SK-N-MC (cell line): ENCODE data around the gene MYD88.

ENCODE experiments used
- DNase-seq: peaks from one replicate; pipeline ENCODE4 v3.0.0-alpha.2; 2011; ENCODE audit warnings: low read depth, low spot score
- H3K27ac ChIP-seq: fragments of 200-600 bp; sonication (generic); 2 replicates; pipeline ENCODE4 v1.5.1; 2016; ENCODE audit warnings: mixed run types
- H3K36me3 ChIP-seq: fragments of 200-600 bp; sonication (generic); 2 replicates; pipeline ENCODE4 v1.6.1; 2017; ENCODE audit warnings: antibody characterized with exemption, low read length, mixed read lengths; ENCODE audit not compliant: insufficient read depth
- H3K4me3 ChIP-seq: fragments of 200-600 bp; sonication (generic); 2 replicates; pipeline ENCODE4 v1.5.1; 2016
- H3K9ac ChIP-seq: fragments of 200-600 bp; sonication (generic); 2 replicates; pipeline ENCODE4 v1.8.0; 2017; ENCODE audit warnings: mixed run types, mixed read lengths; ENCODE audit not compliant: insufficient read length
- H3K9me3 ChIP-seq: fragments of 200-600 bp; sonication (generic); 2 replicates; pipeline ENCODE4 v1.6.1; 2017; ENCODE audit warnings: low read depth, mild to moderate bottlenecking, antibody characterized with exemption, low read length, moderate library complexity, mixed read lengths
- EZH2 ChIP-seq: fragments of 200-600 bp; sonication (generic); IDR thresholded peaks from one replicate; pipeline ENCODE4 v1.6.1; 2017; ENCODE audit warnings: antibody characterized with exemption
- FOXP2 ChIP-seq: optimal IDR thresholded peaks from 2 replicates; pipeline ENCODE3; 2011; ENCODE audit warnings: mild to moderate bottlenecking, moderate library complexity; ENCODE audit not compliant: insufficient read depth; ENCODE audit errors: extremely low read length, control extremely low read depth
- POLR2AphosphoS5 ChIP-seq: IDR thresholded peaks from 2 replicates; pipeline ENCODE4 v1.6.1; 2012; ENCODE audit warnings: mild to moderate bottlenecking, low read depth, low read length, borderline replicate concordance

MYD88 gene

DNA sequence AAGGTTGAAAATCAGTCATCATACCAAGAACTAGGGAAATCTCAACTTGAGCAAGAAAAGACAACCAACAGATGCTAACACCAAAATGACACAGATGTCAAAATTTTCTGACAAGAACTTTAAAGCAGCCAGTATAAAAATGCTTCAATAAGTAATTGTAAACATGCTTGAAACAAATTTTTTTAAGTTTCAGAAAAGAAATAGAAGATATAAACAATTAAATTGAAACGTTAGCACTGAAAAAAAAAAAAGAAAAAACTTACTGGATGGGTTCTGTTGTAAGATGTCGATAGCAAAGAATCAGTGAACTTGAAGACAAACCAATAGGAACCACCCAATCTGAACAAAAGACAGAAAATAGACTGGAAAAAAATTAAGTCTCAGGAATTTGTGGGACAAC, 8.0 kb downstream of the MYD88 start:
- no peaks in the 10 kb centered on the region for H3K9me3 ChIP-seq
- no peaks in the 10 kb centered on the region for H3K36me3 ChIP-seq
- H3K9ac ChIP-seq = no peak overlapping the region
- no peak for DNase-seq
- no peak overlapping the region for H3K4me3 ChIP-seq
- TF ChIP-seq FOXP2 (no peak), POLR2AphosphoS5 (no peak), EZH2 (no peak)
- H3K27ac ChIP-seq = no peak overlapping the region

DNA sequence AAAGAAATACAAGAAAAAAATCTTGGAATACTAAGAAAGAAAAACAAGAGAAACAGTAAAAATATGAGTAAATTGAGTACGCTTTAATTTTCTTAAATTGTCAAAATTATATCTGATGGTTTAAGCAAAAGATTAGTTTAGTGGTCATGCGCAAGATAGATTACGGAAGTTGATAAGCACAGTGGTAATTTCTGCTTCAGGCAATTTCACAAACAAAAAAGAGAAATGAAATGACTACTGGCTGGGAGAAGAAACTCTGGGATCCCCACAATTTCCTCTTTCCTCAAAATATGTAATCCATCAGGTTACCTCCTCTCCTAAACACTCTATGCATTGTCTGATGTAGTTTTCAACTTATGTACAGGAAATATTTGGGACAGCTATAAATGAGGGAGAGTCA, 9.0 kb downstream of the MYD88 start:
- Histone ChIP-seq H3K27ac (no peak overlapping the region), H3K9ac (no peak overlapping the region), H3K4me3 (no peak overlapping the region), H3K36me3 (no peaks in the 10 kb centered on the region), H3K9me3 (no peaks in the 10 kb centered on the region)
- no peak for DNase-seq
- no peak for TF ChIP-seq POLR2AphosphoS5
- no peak for TF ChIP-seq FOXP2
- no peak for TF ChIP-seq EZH2

DNA sequence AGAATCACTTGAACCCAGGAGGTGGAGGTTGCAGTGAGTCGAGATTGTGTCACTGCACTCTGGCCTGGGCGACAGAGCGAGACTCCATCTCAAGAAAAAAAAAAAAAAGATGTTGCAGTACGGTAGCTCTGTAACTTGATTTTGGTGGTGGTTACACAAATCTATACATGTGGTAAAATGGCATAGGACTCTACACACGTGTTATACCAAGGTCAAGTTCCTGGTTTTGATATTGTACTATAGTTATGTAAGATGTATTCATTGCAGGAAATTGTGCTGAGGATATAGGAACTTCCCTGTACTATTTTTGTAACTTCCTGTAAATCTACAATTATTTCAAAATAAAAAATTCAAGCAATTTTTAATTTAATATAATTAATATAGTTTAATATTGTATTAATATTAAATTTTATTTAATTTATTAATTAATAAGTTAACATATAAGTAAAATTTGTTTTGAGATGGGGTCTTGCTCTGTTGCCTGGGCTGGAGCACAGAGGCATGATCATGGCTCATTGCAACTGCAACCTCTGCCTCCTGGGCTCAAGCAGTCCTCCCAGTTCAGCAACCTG, 9.9 kb downstream of the MYD88 start:
- Histone ChIP-seq H3K36me3 (no peaks in the 10 kb centered on the region), H3K4me3 (no peak overlapping the region), H3K27ac (no peak overlapping the region), H3K9me3 (no peaks in the 10 kb centered on the region), H3K9ac (no peak overlapping the region)
- TF ChIP-seq POLR2AphosphoS5 (no peak), FOXP2 (no peak), EZH2 (no peak)
- DNase-seq = no peak

DNA sequence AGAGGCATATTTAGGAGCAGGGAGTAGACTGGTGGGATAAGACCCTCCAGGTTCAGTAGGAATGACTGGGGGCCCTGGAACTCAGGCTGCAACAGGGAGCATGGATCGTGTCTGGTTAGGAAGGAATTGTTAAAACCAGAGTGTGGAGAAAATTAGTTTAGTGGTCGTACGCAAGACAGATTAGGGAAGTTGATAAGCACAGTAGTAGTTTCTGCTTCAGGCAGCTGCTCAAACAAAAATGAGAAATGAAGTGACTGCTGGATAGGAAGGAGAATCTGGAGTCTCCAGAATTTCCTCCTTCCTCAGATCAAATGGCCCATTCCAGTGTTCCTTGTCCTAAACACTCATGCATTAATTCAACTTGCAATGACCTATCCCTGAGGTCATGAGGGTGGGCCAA, 11.2 kb downstream of the MYD88 start:
- TF ChIP-seq EZH2 = no peak
- TF ChIP-seq POLR2AphosphoS5 = no peak
- no peaks in the 10 kb centered on the region for H3K36me3 ChIP-seq
- no peak overlapping the region for H3K4me3 ChIP-seq
- H3K9me3 ChIP-seq = no peaks in the 10 kb centered on the region
- DNase-seq = no peak
- no peak overlapping the region for H3K9ac ChIP-seq
- H3K27ac ChIP-seq = no peak overlapping the region

DNA sequence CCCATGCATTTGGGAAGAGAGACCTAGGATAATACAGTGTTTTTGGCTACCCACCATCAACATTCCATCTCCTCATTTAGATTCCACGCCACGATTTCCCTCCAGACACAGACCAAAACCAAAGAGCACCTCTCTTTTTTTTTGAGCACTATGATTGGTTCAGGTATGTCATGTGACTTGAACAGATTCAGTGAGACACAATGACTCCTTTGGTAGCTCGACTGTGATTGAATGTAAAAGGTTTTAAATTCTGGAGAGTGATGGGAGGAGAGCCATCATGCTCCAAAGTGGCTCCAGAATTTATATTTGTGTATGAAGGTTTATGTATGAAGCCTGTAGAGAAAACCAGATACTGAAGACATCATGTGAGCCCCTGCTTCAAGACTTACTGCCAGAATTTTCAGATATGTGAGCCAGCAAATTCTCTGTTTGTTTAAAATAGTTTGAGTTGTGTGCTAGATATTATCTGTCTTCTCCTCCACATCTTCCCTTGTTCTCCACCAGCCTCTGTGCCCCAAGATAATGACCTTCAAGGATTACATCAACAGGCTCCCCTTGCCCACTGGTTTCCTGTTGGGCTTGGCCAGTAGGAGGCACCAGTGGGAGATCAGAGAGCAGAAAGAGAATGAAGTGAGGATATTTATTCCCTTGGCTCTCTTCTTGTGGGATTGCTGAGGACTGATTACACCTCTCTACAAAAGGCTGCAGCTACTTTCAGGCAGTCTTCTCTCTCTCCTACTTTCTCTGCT, 12.5 kb downstream of the MYD88 start:
- TF ChIP-seq EZH2 (no peak), POLR2AphosphoS5 (no peak), FOXP2 (no peak)
- H3K36me3 ChIP-seq = no peaks in the 10 kb centered on the region
- H3K9ac ChIP-seq = no peak overlapping the region
- no peak overlapping the region for H3K27ac ChIP-seq
- no peaks in the 10 kb centered on the region for H3K9me3 ChIP-seq
- no peak for DNase-seq
- H3K4me3 ChIP-seq = no peak overlapping the region

DNA sequence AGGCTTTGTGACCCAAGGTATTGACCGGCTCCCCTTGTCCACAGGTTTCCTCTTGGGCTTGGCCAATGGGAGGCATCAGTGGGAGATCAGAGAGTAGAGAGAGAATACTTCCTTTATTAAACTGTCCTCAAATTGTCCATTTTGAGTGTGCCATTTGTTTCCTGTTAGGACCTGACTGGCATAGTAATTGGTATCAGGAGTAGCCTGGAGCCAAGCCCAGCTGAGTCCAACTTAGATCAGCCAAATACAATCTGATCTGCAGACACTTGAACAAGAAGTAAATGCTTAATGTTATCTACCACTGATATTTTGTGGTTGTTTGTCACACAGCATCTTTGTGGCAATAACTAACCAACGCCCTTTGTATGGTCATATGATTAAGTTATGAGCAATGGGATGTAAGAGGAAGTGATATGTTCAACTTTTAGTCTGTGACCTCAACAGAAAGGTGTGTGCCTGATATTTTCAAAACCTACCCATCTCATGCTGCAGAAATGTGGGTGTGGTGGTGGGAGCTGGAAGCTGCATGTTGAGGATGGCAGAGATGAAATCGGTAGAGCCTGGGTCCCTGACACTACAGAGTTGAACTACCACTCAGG, 13.3 kb downstream of the MYD88 start:
- H3K27ac ChIP-seq = no peak overlapping the region
- no peaks in the 10 kb centered on the region for H3K9me3 ChIP-seq
- no peak overlapping the region for H3K4me3 ChIP-seq
- TF ChIP-seq POLR2AphosphoS5 (no peak), FOXP2 (no peak), EZH2 (no peak)
- H3K36me3 ChIP-seq = no peaks in the 10 kb centered on the region
- H3K9ac ChIP-seq = no peak overlapping the region
- no peak for DNase-seq

DNA sequence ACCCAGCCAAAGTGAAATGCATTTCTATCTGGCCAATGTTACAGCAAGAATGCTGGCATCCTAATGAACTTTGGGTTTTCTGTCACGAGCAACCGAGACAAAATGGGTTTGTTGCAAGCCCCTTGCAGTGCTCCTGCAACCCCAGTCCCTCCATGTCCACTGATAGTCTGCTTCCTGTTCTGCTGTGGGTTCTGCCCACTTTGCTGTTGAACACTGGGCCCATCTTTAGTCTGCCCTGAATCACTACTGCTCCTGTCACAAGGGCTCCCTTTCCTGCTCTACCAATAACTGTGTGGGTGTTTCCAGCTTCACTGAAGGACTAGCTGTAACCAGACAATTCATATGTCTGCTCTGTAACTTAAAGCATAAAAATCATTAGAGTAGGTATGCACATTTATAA, 14.1 kb downstream of the MYD88 start:
- TF ChIP-seq POLR2AphosphoS5 (no peak), EZH2 (no peak), FOXP2 (no peak)
- Histone ChIP-seq H3K4me3 (no peak overlapping the region), H3K27ac (no peak overlapping the region), H3K9me3 (no peaks in the 10 kb centered on the region), H3K9ac (no peak overlapping the region), H3K36me3 (no peaks in the 10 kb centered on the region)
- DNase-seq = no peak

DNA sequence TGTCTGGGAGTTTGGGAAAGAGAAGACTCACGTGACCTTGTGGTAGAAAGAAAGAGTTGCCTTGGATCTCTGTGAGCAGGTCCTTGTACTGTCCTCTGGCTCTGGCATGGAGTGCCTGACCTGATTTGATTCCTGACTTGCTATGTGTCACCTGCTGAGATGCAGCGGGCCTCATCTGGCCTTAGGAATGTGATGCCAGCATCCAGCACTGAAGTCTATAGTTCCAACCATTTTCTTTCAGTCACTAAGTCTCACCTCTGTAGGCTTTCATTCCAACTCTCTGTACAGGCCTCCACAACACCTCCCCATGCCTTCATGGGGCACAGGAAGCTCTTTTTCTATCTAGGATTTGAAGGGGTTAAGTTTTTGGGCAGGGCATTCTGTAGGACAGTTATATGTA, 14.8 kb downstream of the MYD88 start:
- Histone ChIP-seq H3K36me3 (no peaks in the 10 kb centered on the region), H3K4me3 (no peak overlapping the region)

DNA sequence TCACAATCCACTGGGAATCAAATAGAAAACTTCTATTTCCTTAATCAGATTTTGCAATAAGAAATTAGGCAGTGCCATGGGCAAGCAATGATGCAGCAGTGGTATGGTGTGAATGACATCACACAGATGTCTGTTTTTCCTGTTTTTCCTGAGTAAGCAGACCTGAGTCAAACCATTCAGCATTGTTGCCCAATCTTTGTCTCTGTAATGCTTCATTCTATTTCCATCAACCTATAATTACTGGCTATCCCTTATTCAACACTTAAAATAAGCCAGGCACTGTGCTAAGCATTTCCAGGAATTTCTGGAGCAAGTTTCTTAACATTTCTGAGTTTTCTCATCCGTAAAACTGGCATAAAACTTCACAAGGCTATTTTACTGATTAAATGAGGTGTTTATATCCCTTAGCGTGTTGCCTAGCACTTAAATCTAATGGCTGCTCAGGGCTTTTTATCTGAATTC, 15.6 kb downstream of the MYD88 start:
- no peak for DNase-seq
- Histone ChIP-seq H3K9ac (no peak overlapping the region), H3K4me3 (no peak overlapping the region), H3K36me3 (no peaks in the 10 kb centered on the region), H3K27ac (no peak overlapping the region), H3K9me3 (no peaks in the 10 kb centered on the region)
- no peak for TF ChIP-seq FOXP2

More for the DNA sequence above, 14.8 kb downstream of the MYD88 start:
- no peak for TF ChIP-seq FOXP2
- TF ChIP-seq POLR2AphosphoS5 = no peak
- no peak for TF ChIP-seq EZH2
- Histone ChIP-seq H3K9ac (no peak overlapping the region), H3K9me3 (no peaks in the 10 kb centered on the region), H3K27ac (no peak overlapping the region)
- no peak for DNase-seq
